ENCODE results near the gene STRBP.

Gene STRBP

DNA sequence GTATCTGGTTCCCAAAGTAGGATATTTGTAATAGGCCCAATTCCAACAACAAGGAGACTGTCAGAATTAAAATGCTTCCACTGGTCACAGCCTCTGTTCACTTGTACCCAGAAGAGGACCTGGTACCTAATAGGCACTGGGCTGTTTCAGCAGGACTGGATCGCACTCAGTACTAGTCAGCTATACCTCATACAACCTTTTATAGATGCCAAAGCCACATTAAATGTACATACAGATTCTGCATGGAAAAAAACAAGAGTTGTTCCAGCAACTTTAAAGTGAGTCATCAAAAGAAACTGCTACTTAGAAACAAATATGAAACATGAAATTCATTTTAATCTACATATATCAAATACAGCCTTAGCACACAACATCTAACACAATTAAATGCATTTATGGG lies 147.4 kb downstream of the STRBP start:
- DNase-seq: no peak

- no peak for DNase-seq
Observed at GRCh38 chr9:123120131-123120530, 148.3 kb downstream of the STRBP start.

DNA sequence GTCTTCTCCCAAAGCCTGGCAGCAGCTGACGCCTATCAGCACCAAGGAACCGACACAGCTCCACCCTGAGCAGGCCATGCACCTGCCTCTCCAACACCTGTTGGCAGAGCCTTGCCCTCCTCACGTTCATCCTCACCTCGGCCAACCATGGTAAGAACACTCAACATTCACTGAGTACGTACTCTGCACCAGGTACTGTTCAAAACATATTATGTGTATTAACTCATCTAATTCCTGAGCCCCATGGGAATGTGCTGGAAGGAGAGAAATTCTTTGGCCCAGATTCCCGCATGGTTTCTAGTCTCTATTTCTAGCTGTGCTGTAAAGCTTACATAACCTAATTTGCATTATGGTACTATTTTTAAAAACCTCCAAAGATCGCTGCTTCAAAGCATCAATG lies 148.8 kb downstream of the STRBP start:
- no peak for DNase-seq

- no peak for DNase-seq
Observed at GRCh38 chr9:123116036-123116435, 152.3 kb downstream of the STRBP start.

GRCh38 chr9:123115146-123115913 lies 153.1 kb downstream of the STRBP start:
- DNase-seq: no peak

DNA sequence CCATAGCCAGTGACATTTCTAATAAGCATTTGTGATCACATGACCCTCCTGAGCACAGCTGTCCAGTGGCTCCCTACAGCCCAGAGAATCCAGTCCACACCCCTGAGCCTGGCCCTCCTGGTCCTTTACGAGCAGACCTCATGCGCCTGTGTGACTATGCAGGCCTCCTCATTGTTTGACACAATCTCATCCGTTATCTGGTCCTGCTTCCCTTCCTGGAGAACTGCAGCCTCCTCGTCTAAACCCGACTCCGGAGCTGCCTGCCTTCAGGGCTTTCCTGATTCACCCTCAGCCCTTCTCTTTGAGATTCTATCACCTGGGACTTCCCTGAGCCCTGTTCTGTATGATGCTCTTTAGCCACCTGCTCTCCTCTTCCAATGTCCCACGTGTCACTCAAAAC lies 155.2 kb downstream of the STRBP start:
- DNase-seq: no peak

DNA sequence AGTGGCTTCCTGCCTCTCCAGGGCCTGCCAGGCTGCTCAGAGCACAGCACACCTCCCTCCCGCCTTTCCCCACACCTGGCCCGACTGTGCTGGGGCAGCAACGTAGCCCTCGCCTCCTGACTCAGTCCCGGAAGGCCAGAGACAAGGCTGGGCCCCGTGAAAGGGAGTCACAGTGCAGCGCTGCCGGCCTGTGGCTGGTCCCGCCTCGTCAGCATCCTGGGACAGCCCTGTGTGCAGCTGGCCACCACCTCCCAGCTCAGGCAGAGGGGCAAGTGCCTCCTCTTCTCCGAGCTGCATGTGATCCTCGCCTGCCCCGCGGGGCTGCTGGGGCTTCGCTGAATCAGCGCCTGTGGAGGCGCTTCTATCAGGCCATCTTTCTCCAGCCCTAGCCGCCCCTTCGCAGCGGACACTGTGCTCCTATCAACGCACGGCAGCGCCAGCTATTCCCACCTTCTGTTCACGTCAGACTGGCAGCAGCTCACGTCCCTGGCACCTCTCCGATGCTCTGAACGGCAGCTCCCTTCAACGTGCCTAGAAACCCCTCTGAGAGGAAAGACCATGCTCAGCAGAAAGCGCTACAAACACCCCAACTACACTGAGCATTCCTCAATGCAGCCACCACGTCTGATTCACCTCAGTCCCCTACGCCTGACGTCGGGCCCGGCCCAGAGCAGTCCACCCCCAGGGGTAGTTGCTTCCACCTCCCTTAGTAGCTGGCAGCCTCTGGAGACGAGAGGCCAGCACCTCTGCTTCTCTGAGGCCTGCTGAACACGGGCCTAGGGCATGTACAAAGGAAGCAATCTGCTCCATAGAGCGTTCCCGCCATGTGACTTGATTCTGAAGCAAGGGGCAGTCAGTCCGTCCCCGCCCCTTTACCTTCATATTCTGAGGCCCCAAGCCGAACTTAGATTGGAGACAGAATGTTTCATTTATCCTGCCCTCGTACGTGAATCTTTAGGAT lies 156.1 kb downstream of the STRBP start:
- no peak for DNase-seq

DNA sequence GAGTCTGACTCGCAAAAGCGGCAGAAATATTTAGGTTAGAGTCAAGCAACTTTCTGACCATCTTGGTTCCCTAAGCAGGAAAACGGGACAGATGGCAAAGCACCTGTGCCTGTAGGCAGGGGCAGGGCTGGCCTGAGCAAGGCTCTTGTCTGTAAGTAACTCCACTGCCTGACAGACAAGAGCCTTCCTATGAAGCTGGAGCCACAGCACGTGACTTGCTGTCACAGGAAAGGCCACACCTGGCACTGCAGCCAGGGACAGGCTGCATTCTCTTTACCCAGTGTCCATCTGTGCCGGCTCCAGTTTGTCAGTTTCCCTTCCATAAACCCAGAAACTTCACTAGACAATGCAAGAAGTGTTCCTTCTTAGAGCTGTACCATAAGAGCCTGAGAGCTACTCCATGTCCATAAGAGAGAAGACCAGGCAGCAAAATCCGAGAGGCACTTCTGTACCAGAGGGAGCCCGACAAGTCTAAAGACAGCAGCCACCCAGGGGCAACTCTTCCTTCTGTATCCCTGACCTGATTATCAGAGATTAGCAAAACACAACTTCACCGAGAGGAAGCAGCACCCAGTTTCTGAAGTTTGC lies 156.9 kb downstream of the STRBP start:
- DNase-seq: no peak

DNA sequence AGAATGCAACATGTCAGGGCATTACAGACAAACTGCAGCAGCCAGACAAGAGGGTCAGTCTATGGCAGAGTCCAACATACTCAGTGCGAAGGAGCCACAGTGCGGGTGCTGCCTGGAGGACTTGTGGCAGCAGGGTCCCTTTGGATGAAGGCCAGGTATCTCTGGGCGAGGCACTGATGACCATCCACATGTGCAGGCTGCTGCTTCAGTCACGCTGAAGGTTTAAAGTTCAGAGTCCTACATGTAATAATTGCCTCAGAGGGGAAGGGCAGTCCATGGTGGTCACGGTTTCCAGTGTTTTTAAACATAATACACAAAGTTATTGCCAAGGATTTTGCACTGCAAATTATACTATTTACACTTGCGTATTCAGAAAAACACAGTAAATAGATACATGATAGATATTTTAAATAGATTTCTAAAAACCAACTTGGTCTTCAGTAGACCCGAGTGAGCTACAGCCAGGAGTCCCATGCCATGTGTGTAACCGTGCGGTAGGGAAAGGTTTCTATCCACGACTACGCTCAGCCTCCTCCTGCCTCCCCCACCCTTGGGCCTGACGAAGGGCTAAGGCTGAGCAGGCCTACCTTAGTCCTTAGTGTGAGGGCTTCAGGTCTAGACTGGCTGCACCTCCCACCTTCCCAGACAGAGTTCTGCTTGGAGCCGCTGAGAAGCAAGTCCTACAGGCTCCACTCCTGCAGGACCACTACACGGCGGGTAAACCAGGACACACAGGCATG lies 158.7 kb downstream of the STRBP start:
- no peak for DNase-seq

GRCh38 chr9:123108976-123109375 lies 159.4 kb downstream of the STRBP start:
- DNase-seq: no peak

- no peak for DNase-seq
Observed at GRCh38 chr9:123107639-123108285, 160.6 kb downstream of the STRBP start.

- DNase-seq: no peak
Observed at GRCh38 chr9:123105490-123105889, 162.9 kb downstream of the STRBP start.

- no peak for DNase-seq
Observed at GRCh38 chr9:123104807-123105206, 163.6 kb downstream of the STRBP start.

DNA sequence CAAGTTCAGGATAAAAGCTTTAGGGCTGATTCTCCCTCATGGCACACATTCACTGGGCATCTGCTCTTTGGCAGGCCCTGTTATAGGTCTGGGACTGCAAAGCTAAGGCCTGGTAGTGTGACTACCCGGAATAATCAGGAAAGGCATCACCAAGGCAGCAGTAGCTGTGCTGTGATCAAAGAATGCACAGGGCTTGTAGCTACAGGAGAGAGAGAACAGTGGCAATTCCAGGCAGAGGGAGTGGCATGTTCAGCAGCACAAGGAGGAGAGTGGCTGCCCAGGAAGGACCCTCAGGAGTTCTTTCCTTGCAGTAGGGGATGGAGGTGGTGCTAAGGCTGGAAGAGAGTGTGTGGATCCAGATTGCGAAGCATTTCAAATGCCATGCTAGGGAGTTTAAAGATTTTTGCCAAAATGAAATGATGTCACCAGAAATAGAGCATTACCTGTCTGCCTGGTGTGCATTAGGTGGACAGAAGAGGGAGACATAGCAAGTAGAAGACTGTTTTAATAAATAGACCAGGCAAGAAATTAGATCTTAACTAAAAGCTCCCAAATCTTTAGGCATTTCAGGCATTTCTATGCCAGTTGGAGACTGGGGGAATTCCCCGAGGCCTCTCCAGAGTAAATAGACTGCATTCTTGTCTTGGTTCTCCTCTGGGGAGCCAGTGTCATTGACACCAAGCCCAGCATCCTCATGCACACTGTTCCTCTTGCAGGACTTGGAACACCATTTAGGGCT lies 165.8 kb downstream of the STRBP start:
- DNase-seq: no peak

GRCh38 chr9:123099548-123099947 lies 168.8 kb downstream of the STRBP start:
- no peak for DNase-seq

DNA sequence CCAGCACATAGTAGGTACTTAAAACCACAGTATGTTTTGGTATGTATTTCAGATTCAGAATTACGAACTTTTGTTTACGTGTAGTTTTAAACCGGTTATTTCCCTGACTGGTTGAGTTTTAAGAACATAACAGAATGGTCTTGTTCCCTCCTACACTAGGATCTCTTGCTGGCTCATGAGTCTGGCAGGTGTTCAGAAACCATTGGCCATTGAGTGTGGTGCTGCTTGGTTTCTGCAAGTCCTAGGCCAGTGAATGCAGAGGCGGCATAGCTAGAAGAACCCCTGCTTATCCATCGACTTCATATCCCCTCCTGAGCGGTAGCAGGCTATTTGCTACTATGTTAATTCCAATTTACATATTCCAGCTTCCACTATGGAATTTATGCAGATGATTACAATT lies 169.3 kb downstream of the STRBP start:
- no peak for DNase-seq

DNA sequence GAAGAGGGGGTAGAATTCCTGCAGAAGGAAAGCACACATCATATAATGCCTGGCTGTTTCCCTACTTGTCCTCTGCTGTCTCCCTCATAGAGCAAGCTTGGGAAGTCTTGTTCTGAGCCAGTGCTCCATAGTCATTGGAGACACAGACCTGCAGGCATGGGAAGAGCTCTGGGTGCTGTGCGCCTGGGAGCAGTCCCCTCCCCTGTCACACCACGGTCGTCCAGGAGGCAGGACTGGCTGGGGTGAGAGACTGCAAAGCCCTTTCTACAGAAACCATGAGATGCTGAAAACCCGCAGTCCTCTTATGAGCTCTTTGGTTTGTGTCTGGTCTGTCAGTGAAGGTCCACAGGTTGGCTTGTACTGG lies 170.3 kb downstream of the STRBP start:
- no peak for DNase-seq

DNA sequence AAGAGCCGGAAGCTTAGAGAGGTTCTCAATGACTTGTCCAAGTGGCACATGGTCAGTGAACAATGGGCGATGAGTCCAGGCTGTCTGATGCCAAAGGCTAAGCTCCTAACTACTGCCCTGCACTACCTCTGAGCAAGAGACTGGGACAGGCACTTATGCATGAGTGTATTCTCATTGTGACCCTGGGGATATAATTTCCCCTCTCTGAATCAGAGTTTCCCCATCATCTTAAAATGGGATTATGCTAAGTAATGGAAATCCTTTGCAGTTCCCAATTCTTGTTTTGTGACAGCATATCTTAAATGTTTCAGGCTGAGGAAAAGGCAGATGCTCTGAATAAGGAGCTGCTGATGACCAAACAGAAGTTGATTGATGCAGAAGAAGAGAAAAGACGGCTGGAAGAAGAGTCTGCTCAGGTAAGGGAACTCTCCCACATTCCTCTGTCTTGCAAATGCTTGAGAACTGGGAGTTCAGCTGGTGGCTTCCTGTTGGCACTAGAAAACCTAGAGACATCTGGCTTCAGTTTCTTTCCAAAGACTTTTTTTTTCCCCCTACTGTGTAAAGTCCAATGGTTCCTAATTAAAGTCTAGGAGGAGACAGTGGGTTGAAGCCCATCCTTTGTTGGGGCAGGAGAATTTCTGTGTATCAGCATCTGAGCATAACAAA lies 170.8 kb downstream of the STRBP start:
- no peak for DNase-seq

DNA sequence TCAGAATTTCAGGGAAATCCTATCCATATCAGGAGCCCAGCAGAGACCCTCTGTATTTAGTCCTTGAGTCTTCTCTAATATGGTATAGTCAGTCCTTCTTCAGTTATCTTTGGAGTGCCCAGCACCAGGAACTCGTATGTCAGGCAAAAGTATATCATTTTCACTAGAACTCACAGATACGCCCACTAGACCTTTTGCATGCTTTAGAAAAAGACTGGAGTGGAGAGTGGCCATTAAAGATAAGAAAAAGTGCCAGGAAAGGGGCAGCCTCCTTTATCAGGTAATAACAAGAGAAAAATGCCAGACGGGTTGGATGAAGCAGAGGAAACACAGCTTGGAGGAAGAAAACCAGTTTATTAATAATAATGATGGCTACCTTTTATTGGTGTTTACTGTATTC lies 171.4 kb downstream of the STRBP start:
- DNase-seq: no peak

- no peak for DNase-seq
Observed at GRCh38 chr9:123093141-123093540, 175.2 kb downstream of the STRBP start.

DNA sequence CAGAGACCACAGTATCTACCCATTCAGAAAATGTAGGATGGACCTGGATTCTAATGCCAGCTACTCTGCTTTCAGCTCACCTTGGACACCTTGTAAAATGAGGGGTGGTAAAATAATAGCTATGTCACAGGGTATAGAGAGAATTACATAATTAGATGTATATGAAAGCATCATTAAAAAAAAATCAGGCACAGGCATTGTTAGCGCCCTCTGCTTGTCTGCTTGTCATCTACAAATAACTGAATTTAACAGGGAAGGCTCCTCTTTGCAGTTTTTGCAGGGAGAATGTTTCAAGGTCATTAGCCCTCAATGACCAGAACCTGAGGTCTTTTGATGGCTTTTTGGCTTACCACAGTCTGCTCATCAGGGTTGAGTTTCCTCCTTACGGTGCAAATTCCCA lies 176.9 kb downstream of the STRBP start:
- DNase-seq: no peak

Data from OCI-M1 (cell line).